Activated CD4-positive, CD25-positive, alpha-beta regulatory T cell (primary cell): ENCODE data around the gene ZDHHC24.

Experiments used
- DNase-seq, 4 experiments: peaks; one replicate each; lab custom pipeline; 2025; lab: John Stamatoyannopoulos, UW

ZDHHC24 gene

GRCh38 chr11:66473608-66474515 lies 72.0 kb downstream of the ZDHHC24 start:
- DNase-seq: no peak

DNA sequence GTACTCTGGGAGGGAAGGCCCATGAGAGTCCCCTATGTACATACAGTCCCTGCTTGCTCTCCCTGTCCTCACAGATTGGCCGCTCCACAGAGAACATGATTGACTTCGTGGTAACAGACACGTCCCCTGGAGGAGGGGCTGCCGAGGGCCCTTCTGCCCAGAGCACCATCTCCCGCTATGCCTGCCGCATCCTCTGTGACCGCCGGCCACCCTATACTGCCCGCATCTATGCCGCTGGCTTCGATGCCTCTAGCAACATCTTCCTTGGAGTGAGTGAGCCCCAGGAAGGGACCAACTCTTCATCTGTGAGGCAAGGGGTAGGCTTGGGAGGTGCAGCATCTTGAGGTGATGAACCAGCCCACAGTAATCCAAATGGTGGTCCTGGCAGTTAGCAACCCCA lies 72.7 kb downstream of the ZDHHC24 start:
- no peak for DNase-seq

DNA sequence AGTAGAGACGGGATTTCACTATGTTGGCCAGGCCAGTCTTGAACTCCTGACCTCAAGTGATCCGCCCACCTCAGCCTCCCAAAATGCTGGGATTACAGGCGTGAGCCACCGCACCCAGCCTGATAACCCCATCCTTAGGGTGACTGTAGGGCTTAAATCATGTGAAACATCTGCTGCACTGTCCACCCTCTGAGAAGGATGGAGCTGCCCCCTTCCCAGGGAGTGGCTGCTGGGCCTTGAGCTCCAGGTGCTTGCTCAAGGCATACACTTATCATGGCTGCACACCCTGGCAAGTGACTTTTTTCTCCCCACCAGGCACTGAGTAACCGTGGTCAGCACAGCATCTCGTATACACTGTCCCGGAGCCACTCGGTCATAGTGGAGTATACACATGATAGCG lies 73.8 kb downstream of the ZDHHC24 start:
- DNase-seq: no peak

GRCh38 chr11:66471142-66471541 lies 74.7 kb downstream of the ZDHHC24 start:
- no peak for DNase-seq
